Large intestine (tissue), 3 donors: ENCODE results near the gene PHF2. TPM values are rescaled to one million over a fixed set of nuclear protein-coding genes. Genes with fewer than 3 reads are reported as not detected.

Source experiments
- DNase-seq, 2 donors: peaks; one replicate each; pipeline versions ENCODE4 v3.0.0 to v3.0.0-alpha.2; 2013
- H3K27ac ChIP-seq: one replicate; pipeline ENCODE4 v1.5.1; 2013; ENCODE audit warnings: low read length
- H3K27me3 ChIP-seq: 2 replicates; pipeline ENCODE4 v1.6.1; 2013; ENCODE audit warnings: low read length; ENCODE audit not compliant: control insufficient read depth, insufficient read depth
- H3K36me3 ChIP-seq: 2 replicates; pipeline ENCODE4 v1.6.1; 2013; ENCODE audit warnings: low read length; ENCODE audit not compliant: control insufficient read depth, insufficient read depth
- H3K4me1 ChIP-seq: one replicate; pipeline ENCODE4 v1.6.1; 2013; ENCODE audit warnings: low read length; ENCODE audit not compliant: control insufficient read depth, insufficient read depth
- H3K4me3 ChIP-seq: one replicate; pipeline ENCODE4 v1.5.1; 2013; ENCODE audit warnings: low read length
- H3K9me3 ChIP-seq: one replicate; pipeline ENCODE4 v1.6.1; 2013; ENCODE audit warnings: mild to moderate bottlenecking, low read depth, low read length, moderate library complexity; ENCODE audit not compliant: control insufficient read depth
- WGBS: methylation state at CpG from one replicate; pipeline ENCODE4 v1.1.5; 2013; ENCODE audit warnings: low lambda C conversion rate; ENCODE audit not compliant: insufficient coverage; 5-methylcytosine and 5-hydroxymethylcytosine counted together
- polyA plus RNA-seq: library from polyadenylated mRNA; unstranded; fragments of 120-200 nt; gene quantifications from one replicate; pipeline ENCODE4 v1.2.1, GENCODE V29; 2013

PHF2 gene
- polyA plus RNA-seq, 1 donor, result 24.9 TPM

DNA sequence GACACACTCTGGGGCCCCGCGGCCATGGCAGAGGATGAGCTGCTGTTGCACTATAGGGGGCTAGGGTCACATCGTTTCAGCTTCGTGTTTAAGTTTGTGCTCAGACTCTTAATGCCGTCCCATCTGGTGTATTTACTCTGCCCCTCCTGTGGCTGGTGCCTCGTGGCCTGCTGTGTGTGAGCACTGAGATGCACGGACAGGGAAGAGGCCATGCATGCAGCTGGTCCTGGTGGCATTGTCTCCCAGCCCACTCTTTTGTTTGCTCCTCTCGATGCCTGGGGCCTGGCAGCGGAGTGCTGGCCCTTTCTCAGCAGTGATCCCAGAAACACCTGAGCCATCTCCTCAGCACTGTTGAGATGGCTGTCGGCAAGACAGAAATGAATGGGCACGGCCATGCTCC lies 30.0 kb upstream of the PHF2 start:
- Histone ChIP-seq H3K27ac (no peak overlapping the region), H3K9me3 (no peaks in the 10 kb centered on the region), H3K4me3 (no peak overlapping the region), H3K36me3 (peaks cover 50% of the 10 kb centered on the region), H3K4me1 (no peaks in the 10 kb centered on the region), H3K27me3 (no peaks in the 10 kb centered on the region)
- DNase-seq, result no peak
- 100% methylated on average over 2 of the region's 11 CpGs for WGBS

- Histone ChIP-seq H3K36me3 (peaks cover 56% of the 10 kb centered on the region), H3K9me3 (no peaks in the 10 kb centered on the region), H3K27me3 (no peaks in the 10 kb centered on the region), H3K4me3 (no peak overlapping the region), H3K27ac (no peak overlapping the region), H3K4me1 (no peaks in the 10 kb centered on the region)
- WGBS, result no CpG with 5 or more reads among the region's 5 CpGs
- no peak for DNase-seq
Measured at GRCh38 chr9:93549611-93550010, 26.8 kb upstream of the PHF2 start.

GRCh38 chr9:93552923-93553322 lies 23.5 kb upstream of the PHF2 start:
- no peak overlapping the region for H3K27ac ChIP-seq
- peaks cover 57% of the 10 kb centered on the region for H3K36me3 ChIP-seq
- H3K4me1 ChIP-seq, result no peaks in the 10 kb centered on the region
- no peak overlapping the region for H3K4me3 ChIP-seq
- H3K27me3 ChIP-seq, result no peaks in the 10 kb centered on the region
- H3K9me3 ChIP-seq, result no peaks in the 10 kb centered on the region
- WGBS, result no CpG with 5 or more reads among the region's 1 CpG
- no peak for DNase-seq

DNA sequence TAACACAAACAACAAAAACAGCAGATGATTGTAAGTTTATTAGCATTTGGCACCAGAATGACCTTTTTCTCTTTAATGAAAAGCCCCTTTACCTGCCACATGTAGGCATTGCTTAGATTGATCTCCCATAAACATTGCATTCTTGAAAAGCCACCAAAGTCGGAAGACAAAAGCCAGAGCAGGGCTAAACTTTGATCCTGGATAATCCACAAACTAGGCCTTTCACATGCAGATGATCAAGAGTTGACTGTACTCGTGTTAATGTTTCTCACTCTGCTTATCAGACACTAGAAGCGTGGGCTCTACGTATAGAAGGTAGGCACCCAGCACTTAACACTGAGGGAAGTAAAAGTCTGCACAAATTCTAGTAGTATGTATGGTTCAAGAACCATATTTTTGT lies 21.0 kb upstream of the PHF2 start:
- Histone ChIP-seq H3K36me3 (peaks cover 69% of the 10 kb centered on the region), H3K4me3 (no peak overlapping the region), H3K27me3 (no peaks in the 10 kb centered on the region), H3K4me1 (no peaks in the 10 kb centered on the region), H3K9me3 (no peaks in the 10 kb centered on the region), H3K27ac (no peak overlapping the region)
- no CpG with 5 or more reads among the region's 4 CpGs for WGBS
- DNase-seq, result no peak

DNA sequence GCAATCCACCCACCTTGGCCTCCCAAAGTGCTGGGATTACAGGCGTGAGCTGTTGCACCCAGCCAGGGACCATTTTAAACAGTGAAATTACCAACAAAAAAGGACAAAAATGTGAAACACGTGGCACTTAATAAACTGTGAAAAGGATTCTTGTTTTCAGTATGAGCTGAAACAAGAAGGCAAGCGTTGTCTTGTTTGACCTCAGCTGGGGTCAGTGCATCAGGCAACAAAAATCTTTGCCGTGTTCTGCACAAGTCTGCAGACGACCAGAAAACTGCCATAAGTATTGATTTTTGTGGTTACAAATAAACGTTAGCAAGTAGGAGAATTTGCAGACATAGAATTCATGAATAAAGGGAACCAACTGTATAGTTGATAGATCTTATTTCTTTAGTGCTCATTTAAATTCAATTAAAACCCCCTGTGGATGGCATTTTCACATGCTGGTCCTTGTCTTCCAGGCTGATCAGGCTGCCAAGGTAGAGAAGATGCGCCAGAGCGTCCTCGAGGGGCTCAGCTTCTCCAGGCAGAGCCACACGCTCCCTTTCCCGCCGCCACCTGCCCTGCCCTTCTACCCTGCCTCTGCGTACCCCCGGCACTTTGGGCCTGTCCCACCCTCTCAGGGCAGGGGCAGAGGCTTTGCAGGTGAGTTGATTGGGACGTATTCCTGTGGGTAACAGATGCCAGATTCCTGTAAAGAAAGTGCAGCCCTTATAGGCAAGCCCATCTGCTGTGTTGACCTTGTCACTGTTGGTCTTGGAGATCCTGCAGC lies 18.8 kb upstream of the PHF2 start:
- Histone ChIP-seq H3K9me3 (no peaks in the 10 kb centered on the region), H3K36me3 (peaks cover 73% of the 10 kb centered on the region), H3K4me3 (no peak overlapping the region), H3K4me1 (no peaks in the 10 kb centered on the region), H3K27me3 (no peaks in the 10 kb centered on the region), H3K27ac (no peak overlapping the region)
- DNase-seq, result no peak
- WGBS, result 90% methylated on average over 4 of the region's 15 CpGs

DNA sequence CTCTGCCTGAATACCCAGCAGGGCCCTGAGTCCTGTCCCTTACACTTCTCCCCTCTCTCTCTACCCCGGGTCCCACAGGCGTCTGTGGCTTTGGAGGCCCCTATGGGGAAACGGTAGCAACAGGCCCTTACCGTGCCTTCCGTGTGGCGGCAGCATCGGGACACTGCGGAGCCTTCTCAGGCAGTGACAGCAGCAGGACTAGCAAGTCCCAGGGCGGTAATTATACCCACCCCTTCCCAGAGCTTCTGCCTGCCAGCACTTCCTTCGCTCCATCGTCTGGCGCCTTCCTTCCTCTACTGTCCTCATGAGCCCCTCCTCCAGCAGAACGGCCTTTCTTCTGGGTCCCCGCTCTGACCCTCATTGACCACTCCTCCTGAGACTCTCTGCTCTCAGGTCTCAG lies 17.9 kb upstream of the PHF2 start:
- peaks cover 76% of the 10 kb centered on the region for H3K36me3 ChIP-seq
- no peaks in the 10 kb centered on the region for H3K4me1 ChIP-seq
- 60% methylated on average over 1 of the region's 14 CpGs for WGBS
- no peak overlapping the region for H3K4me3 ChIP-seq
- no peak for DNase-seq
- H3K9me3 ChIP-seq, result no peaks in the 10 kb centered on the region
- H3K27me3 ChIP-seq, result no peaks in the 10 kb centered on the region
- no peak overlapping the region for H3K27ac ChIP-seq

- WGBS, result no CpG with 5 or more reads among the region's 5 CpGs
- H3K36me3 ChIP-seq, result peaks cover 72% of the 10 kb centered on the region
- no peak for DNase-seq
Measured at GRCh38 chr9:93560991-93561390, 15.4 kb upstream of the PHF2 start.

GRCh38 chr9:93562157-93562556 lies 14.2 kb upstream of the PHF2 start:
- DNase-seq, result no peak
- Histone ChIP-seq H3K27me3 (no peaks in the 10 kb centered on the region), H3K4me3 (no peak overlapping the region), H3K27ac (no peak overlapping the region), H3K4me1 (peaks cover 3% of the 10 kb centered on the region), H3K36me3 (peaks cover 67% of the 10 kb centered on the region), H3K9me3 (no peaks in the 10 kb centered on the region)
- WGBS, result no CpG with 5 or more reads among the region's 2 CpGs

More at GRCh38 chr9:93560991-93561390, 15.4 kb upstream of the PHF2 start:
- Histone ChIP-seq H3K27ac (no peak overlapping the region), H3K4me1 (no peaks in the 10 kb centered on the region), H3K9me3 (no peaks in the 10 kb centered on the region), H3K27me3 (no peaks in the 10 kb centered on the region), H3K4me3 (no peak overlapping the region)

DNA sequence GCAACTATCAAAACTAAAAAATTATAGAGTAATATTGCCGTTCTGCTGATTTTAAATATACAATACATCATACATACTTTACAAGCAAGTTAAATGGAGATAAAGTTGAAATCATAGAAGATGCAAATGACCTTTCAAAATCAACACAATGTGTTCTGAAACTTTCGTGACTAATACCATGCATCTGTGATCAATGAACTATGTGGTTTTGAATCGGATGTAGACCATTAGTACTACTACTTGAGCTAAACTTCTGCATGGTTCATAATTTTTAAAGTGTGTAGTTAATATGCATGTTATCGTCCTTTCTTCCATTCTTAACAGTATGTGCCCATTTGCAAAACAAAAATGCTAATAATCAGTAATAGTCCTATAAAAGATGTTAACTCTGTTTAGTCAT lies 11.3 kb upstream of the PHF2 start:
- H3K4me1 ChIP-seq, result peaks cover 9% of the 10 kb centered on the region
- no peak for DNase-seq
- H3K4me3 ChIP-seq, result no peak overlapping the region
- no peaks in the 10 kb centered on the region for H3K27me3 ChIP-seq
- no peak overlapping the region for H3K27ac ChIP-seq
- no peaks in the 10 kb centered on the region for H3K9me3 ChIP-seq
- peaks cover 39% of the 10 kb centered on the region for H3K36me3 ChIP-seq
- WGBS, result 86% methylated on average over 1 of the region's 4 CpGs

- peak overlapping the region; percentile 55 for H3K4me3 ChIP-seq
- H3K9me3 ChIP-seq, result no peaks in the 10 kb centered on the region
- H3K27ac ChIP-seq, result peak overlapping the region; percentile 92
- DNase-seq, result peak; percentile 98
- no CpG with 5 or more reads among the region's 69 CpGs for WGBS
- peaks cover 29% of the 10 kb centered on the region for H3K36me3 ChIP-seq
- peaks cover 9% of the 10 kb centered on the region for H3K4me1 ChIP-seq
- H3K27me3 ChIP-seq, result no peaks in the 10 kb centered on the region
Measured at GRCh38 chr9:93566408-93567270, 9.7 kb upstream of the PHF2 start.
